Lung (tissue), 12 donors: Measurements from ENCODE around the gene CNMD. TPM values are rescaled to one million over a fixed set of nuclear protein-coding genes. Genes with fewer than 3 reads are reported as not detected.
A peak's percentile ranks its signal among the peaks of the same experiment; 100 is the strongest.

Experiments used
- ATAC-seq: fragments of 200-7000 bp; cut with Tn5 transposase; one replicate; pipeline ENCODE4 v1.9.1; 2020; ENCODE audit warnings: moderate number of reproducible peaks; ENCODE audit not compliant: insufficient read depth, low FRiP score
- DNase-seq, 3 donors: peaks; one replicate each; pipeline ENCODE4 v3.0.0-alpha.2; 2013 to 2017
- H3K27ac ChIP-seq, 2 donors: one replicate each; pipeline ENCODE4 v1.5.1; 2013; ENCODE audit warnings: mild to moderate bottlenecking in 2 of 2, moderate library complexity in 2 of 2, control low read depth in 1 of 2, inconsistent platforms in 1 of 2, low read depth in 1 of 2, low read length in 1 of 2
- H3K27me3 ChIP-seq, 3 donors: one replicate each; pipeline ENCODE4 v1.5.1; 2013; ENCODE audit warnings: low read length in 2 of 3; ENCODE audit not compliant: control insufficient read depth in 3 of 3, insufficient read depth in 3 of 3
- H3K36me3 ChIP-seq, 4 donors: one replicate each; pipeline ENCODE4 v1.5.1; 2013; ENCODE audit warnings: low read length in 4 of 4, mild to moderate bottlenecking in 1 of 4, moderate library complexity in 1 of 4; ENCODE audit not compliant: control insufficient read depth in 4 of 4, insufficient read depth in 4 of 4
- H3K4me1 ChIP-seq, 5 donors: one replicate each; pipeline ENCODE4 v1.5.1; 2013; ENCODE audit warnings: low read length in 5 of 5, mild to moderate bottlenecking in 2 of 5, moderate library complexity in 1 of 5; ENCODE audit not compliant: control insufficient read depth in 5 of 5, insufficient read depth in 5 of 5
- H3K4me3 ChIP-seq: one replicate; pipeline ENCODE4 v1.5.1; 2013; ENCODE audit warnings: mild to moderate bottlenecking, control low read depth, moderate library complexity
- H3K9ac ChIP-seq, 2 donors: one replicate each; pipeline ENCODE4 v1.5.1; 2013; ENCODE audit warnings: low read length in 2 of 2, control low read depth in 1 of 2; ENCODE audit not compliant: insufficient read depth in 1 of 2
- H3K9me3 ChIP-seq, 4 donors: one replicate each; pipeline ENCODE4 v1.5.1; 2013; ENCODE audit warnings: low read length in 3 of 4, mild to moderate bottlenecking in 1 of 4, moderate library complexity in 1 of 4; ENCODE audit not compliant: control insufficient read depth in 4 of 4, insufficient read depth in 3 of 4
- CTCF ChIP-seq: IDR thresholded peaks from 2 replicates; pipeline ENCODE4 v1.5.1; 2012; ENCODE audit warnings: mild to moderate bottlenecking; ENCODE audit errors: control extremely low read depth, extremely low read depth
- WGBS, 2 donors: extraction: QIAGEN DNeasy Blood & Tissue Kit; methylation state at CpG; one replicate each; pipeline ENCODE4 v1.1.7; 2013; 5-methylcytosine and 5-hydroxymethylcytosine counted together
- polyA plus RNA-seq, 2 donors: library from polyadenylated mRNA; stranded (reverse); fragments of 200-250 nt; gene quantifications; one replicate each; pipeline ENCODE4 v1.2.1, GENCODE V29; 2013
- total RNA-seq, 2 donors: library from RNA; depleted of rRNA in 1 of 2; stranded (reverse); fragments of >200 nt in 1 of 2; gene quantifications; one replicate each; pipeline ENCODE4 v1.2.1, GENCODE V29; 2014 to 2021
- donor health status: control.
- donor health status: control.
- donor health status: Bipolar disorder and iron deficiency.
- donor health status: healthy.
- donor health status: DM: yes; HTN: yes; CAD: no.

Gene CNMD
- total and polyA plus RNA-seq, 4 donors: 0.09 to 1.2 (median 0.10) TPM; not detected in 1

GRCh38 chr13:52780092-52780491 lies 40.5 kb upstream of the CNMD start:
- no peak for DNase-seq
- TF ChIP-seq CTCF: no peak
- no peak for ATAC-seq
- H3K36me3 ChIP-seq: no peaks in the 10 kb centered on the region
- peaks cover 0 to 7% (median 0%) of the 10 kb centered on the region in 3 donors for H3K27me3 ChIP-seq
- H3K9ac ChIP-seq: no peak overlapping the region
- no peak overlapping the region for H3K4me3 ChIP-seq
- WGBS, 2 donors: 85 to 91% methylated on average over 4 of the region's 4 CpGs
- no peaks in the 10 kb centered on the region for H3K4me1 ChIP-seq
- no peak overlapping the region for H3K27ac ChIP-seq
- peaks cover 0 to 2% (median 0%) of the 10 kb centered on the region in 4 donors for H3K9me3 ChIP-seq

GRCh38 chr13:52779103-52779502 lies 39.5 kb upstream of the CNMD start:
- H3K9me3 ChIP-seq: peaks cover 0 to 2% (median 0%) of the 10 kb centered on the region in 4 donors
- WGBS, 2 donors: 65 to 78% methylated on average over 11 of the region's 11 CpGs
- no peak for TF ChIP-seq CTCF
- no peak overlapping the region for H3K27ac ChIP-seq
- peaks cover 0 to 5% (median 0%) of the 10 kb centered on the region in 3 donors for H3K27me3 ChIP-seq
- H3K4me1 ChIP-seq: no peaks in the 10 kb centered on the region
- ATAC-seq (no peak), DNase-seq (peak in 1 of 3 donors; percentile 6)
- no peak overlapping the region for H3K4me3 ChIP-seq
- no peak overlapping the region for H3K9ac ChIP-seq
- H3K36me3 ChIP-seq: no peaks in the 10 kb centered on the region

- DNase-seq (no peak), ATAC-seq (no peak)
- 68 to 83% methylated on average over 3 of the region's 3 CpGs for WGBS, 2 donors
- Histone ChIP-seq H3K27me3 (peaks cover 0 to 7% (median 0%) of the 10 kb centered on the region in 3 donors), H3K4me3 (no peak overlapping the region), H3K9ac (no peak overlapping the region), H3K4me1 (peaks cover 0 to under 1% (median 0%) of the 10 kb centered on the region in 5 donors), H3K27ac (no peak overlapping the region), H3K36me3 (no peaks in the 10 kb centered on the region), H3K9me3 (peaks cover 0 to 2% (median 0%) of the 10 kb centered on the region in 4 donors)
- TF ChIP-seq CTCF: no peak
Observed at GRCh38 chr13:52776726-52777125, 37.1 kb upstream of the CNMD start.

GRCh38 chr13:52775511-52775910 lies 35.9 kb upstream of the CNMD start:
- Histone ChIP-seq H3K9me3 (peaks cover 0 to 4% (median 0%) of the 10 kb centered on the region in 4 donors), H3K27me3 (peaks cover 0 to 9% (median 0%) of the 10 kb centered on the region in 3 donors), H3K36me3 (no peaks in the 10 kb centered on the region), H3K27ac (no peak overlapping the region), H3K4me3 (no peak overlapping the region), H3K9ac (no peak overlapping the region), H3K4me1 (peaks cover 0 to 2% (median 0%) of the 10 kb centered on the region in 5 donors)
- no peak for TF ChIP-seq CTCF
- DNase-seq (no peak), ATAC-seq (no peak)
- WGBS, 2 donors: 65 to 73% methylated on average over 5 of the region's 5 CpGs
